Measurements from ENCODE around the gene SNX22. TPM values are rescaled to one million over a fixed set of nuclear protein-coding genes. Genes with fewer than 3 reads are reported as not detected.

The SNX22 gene
- total RNA-seq (0.17 and 0.26 TPM in 2 replicates), polyA plus RNA-seq (0.07 TPM in 1 of 2 replicates, not detected in the other), polyA minus RNA-seq (ENCODE audit: low replicate concordance) (0.12 TPM in 1 of 2 replicates, not detected in the other)
- polyA plus RNA-seq (2012): 0.69 and 0.82 TPM in 2 replicates

- Histone ChIP-seq H3K9me3 (ENCODE audit: control insufficient read depth, insufficient read depth, low read depth, low read length) (no peaks in the 10 kb centered on the region), H3K27me3 (ENCODE audit: control insufficient read depth, insufficient read depth, low read length) (peaks cover 10% of the 10 kb centered on the region), H3K79me2 (ENCODE audit: control insufficient read depth, insufficient read depth, low read length) (no peaks in the 10 kb centered on the region), H3K27ac (ENCODE audit: insufficient read depth, low read length) (no peak within 1 kb of the TSS), H2AFZ (ENCODE audit: low read length) (peak within 1 kb of the TSS; percentile 36), H3K4me2 (ENCODE audit: extremely low read depth, insufficient read depth, low read length) (peak within 1 kb of the TSS; percentile 76), H3K36me3 (ENCODE audit: control insufficient read depth, insufficient read depth, low read length) (peaks cover 15% of the 10 kb centered on the region), H3K4me3 (replicated peaks in 1 of 4; ENCODE audit: control extremely low read depth in 1 of 4, insufficient read depth in 1 of 4, low read depth in 3 of 4, low read length in 4 of 4) (peak within 1 kb of the TSS; percentile 30 to 55 (median 42)), H3K4me1 (ENCODE audit: control insufficient read depth, extremely low read depth, insufficient read depth, low read length) (peaks cover 4% of the 10 kb centered on the region), H3K9ac (ENCODE audit: insufficient read depth, low read length) (peak within 1 kb of the TSS; percentile 29), H4K20me1 (ENCODE audit: control insufficient read depth, extremely low read depth, insufficient read depth, low read length) (no peaks in the 10 kb centered on the region)
- TF ChIP-seq EZH2 (IDR thresholded peaks at IDR 0.05; ENCODE audit: low read length, missing control alignments) (peak; percentile 66), CTCF (conservative IDR thresholded peaks at IDR 0.05 in 1 of 2, IDR thresholded peaks at IDR 0.05 in 1 of 2; ENCODE audit: low read depth in 1 of 2, low read length in 2 of 2) (no peak)
- no peak for DNase-seq (ENCODE audit: low read depth in 2 of 2)
Measured at GRCh38 chr15:64151727-64152506, at the start of gene SNX22. SNX22 (plus strand) TSS chr15:64151731; CDS start chr15:64151776, 45 bp downstream.

DNA sequence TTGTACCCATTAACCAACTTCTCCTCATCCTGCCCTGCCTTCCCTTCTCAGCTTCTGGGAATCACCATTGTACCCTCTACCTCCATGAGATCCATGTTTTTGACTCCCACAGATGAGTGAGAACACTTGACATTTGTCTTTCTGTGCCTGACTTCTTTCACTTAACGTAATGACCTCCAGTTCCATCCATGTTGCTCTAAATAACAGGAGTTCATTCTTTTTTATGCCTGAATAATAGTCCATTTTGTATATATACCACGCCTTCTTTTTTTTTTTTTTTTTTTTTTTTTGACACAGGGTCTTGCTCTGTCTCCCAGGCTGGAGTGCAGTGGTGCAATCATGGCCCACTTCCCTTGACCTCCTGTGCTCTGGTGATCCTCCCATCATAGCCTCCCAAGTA, 49.0 kb upstream of the SNX22 start:
- H4K20me1 ChIP-seq (ENCODE audit: control insufficient read depth, extremely low read depth, insufficient read depth, low read length): peaks cover 2% of the 10 kb centered on the region
- peaks cover 7% of the 10 kb centered on the region for H3K4me1 ChIP-seq (ENCODE audit: control insufficient read depth, extremely low read depth, insufficient read depth, low read length)
- H3K79me2 ChIP-seq (ENCODE audit: control insufficient read depth, insufficient read depth, low read length): peaks cover 75% of the 10 kb centered on the region
- no peaks in the 10 kb centered on the region for H3K27me3 ChIP-seq (ENCODE audit: control insufficient read depth, insufficient read depth, low read length)
- TF ChIP-seq EZH2 (IDR thresholded peaks at IDR 0.05; ENCODE audit: low read length, missing control alignments): no peak
- no peak for TF ChIP-seq CTCF (conservative IDR thresholded peaks at IDR 0.05 in 1 of 2, IDR thresholded peaks at IDR 0.05 in 1 of 2; ENCODE audit: low read depth in 1 of 2, low read length in 2 of 2)
- no peaks in the 10 kb centered on the region for H3K9me3 ChIP-seq (ENCODE audit: control insufficient read depth, insufficient read depth, low read depth, low read length)
- no peak overlapping the region for H3K4me3 ChIP-seq (replicated peaks in 1 of 4; ENCODE audit: control extremely low read depth in 1 of 4, insufficient read depth in 1 of 4, low read depth in 3 of 4, low read length in 4 of 4)
- no peaks in the 10 kb centered on the region for H3K36me3 ChIP-seq (ENCODE audit: control insufficient read depth, insufficient read depth, low read length)
- no peak overlapping the region for H3K9ac ChIP-seq (ENCODE audit: insufficient read depth, low read length)
- no peak overlapping the region for H3K4me2 ChIP-seq (ENCODE audit: extremely low read depth, insufficient read depth, low read length)
- no peak overlapping the region for H2AFZ ChIP-seq (ENCODE audit: low read length)
- no peak for DNase-seq (ENCODE audit: low read depth in 2 of 2)
- H3K27ac ChIP-seq (ENCODE audit: insufficient read depth, low read length): no peak overlapping the region

DNA sequence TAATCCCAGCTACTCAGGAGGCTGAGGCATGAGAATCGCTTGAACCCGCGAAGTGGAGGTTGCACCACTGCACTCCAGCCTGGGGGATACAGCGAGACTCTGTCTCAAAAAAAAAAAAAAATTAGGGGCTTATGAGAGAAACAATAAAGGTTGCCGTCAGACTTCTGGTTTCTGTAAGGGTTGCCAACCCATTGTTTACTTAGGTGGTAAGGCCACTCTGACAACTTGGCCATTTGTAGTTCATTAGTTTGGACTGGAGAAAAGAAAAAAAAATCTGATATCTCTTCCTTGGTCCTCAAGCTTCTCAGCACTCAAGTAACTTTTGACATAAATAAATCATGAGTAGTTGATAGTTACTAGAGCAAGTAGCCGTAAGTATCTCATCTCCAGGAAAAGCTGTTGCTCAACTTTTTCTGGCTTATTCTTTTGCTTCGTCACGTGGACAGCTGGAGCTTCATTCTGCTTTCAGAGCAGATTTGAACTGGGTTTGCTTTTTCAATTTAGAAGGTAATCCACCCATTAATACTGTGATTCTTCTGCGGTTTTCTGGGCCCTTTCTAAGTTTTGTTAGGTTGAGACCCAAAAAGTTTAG, 46.3 kb upstream of the SNX22 start:
- H3K27ac ChIP-seq (ENCODE audit: insufficient read depth, low read length): peak overlapping the region; percentile 18

More for the DNA sequence above, 46.3 kb upstream of the SNX22 start:
- H4K20me1 ChIP-seq (ENCODE audit: control insufficient read depth, extremely low read depth, insufficient read depth, low read length): peaks cover 2% of the 10 kb centered on the region
- peaks cover 4% of the 10 kb centered on the region for H3K4me1 ChIP-seq (ENCODE audit: control insufficient read depth, extremely low read depth, insufficient read depth, low read length)
- H3K27me3 ChIP-seq (ENCODE audit: control insufficient read depth, insufficient read depth, low read length): no peaks in the 10 kb centered on the region
- H3K4me3 ChIP-seq (replicated peaks in 1 of 4; ENCODE audit: control extremely low read depth in 1 of 4, insufficient read depth in 1 of 4, low read depth in 3 of 4, low read length in 4 of 4): peak overlapping the region in 1 of 4 experiments; percentile 26
- no peak overlapping the region for H2AFZ ChIP-seq (ENCODE audit: low read length)
- H3K9ac ChIP-seq (ENCODE audit: insufficient read depth, low read length): no peak overlapping the region
- H3K36me3 ChIP-seq (ENCODE audit: control insufficient read depth, insufficient read depth, low read length): no peaks in the 10 kb centered on the region
- H3K9me3 ChIP-seq (ENCODE audit: control insufficient read depth, insufficient read depth, low read depth, low read length): no peaks in the 10 kb centered on the region
- TF ChIP-seq EZH2 (IDR thresholded peaks at IDR 0.05; ENCODE audit: low read length, missing control alignments) (no peak), CTCF (conservative IDR thresholded peaks at IDR 0.05 in 1 of 2, IDR thresholded peaks at IDR 0.05 in 1 of 2; ENCODE audit: low read depth in 1 of 2, low read length in 2 of 2) (no peak)
- peaks cover 59% of the 10 kb centered on the region for H3K79me2 ChIP-seq (ENCODE audit: control insufficient read depth, insufficient read depth, low read length)
- DNase-seq (ENCODE audit: low read depth in 2 of 2): peak; percentile 25 to 81
- no peak overlapping the region for H3K4me2 ChIP-seq (ENCODE audit: extremely low read depth, insufficient read depth, low read length)
